GM12892 (cell line): Measurements from ENCODE around the gene NACC2.
"Not testable (repeated sequence)": the region's sequence is repeated elsewhere in the genome, so short reads cannot be mapped to it uniquely, and the experiment has no call there.

Source experiments
- POLR2A ChIP-seq: IDR thresholded peaks from 2 replicates; pipeline ENCODE4 v1.6.1; 2011; ENCODE audit warnings: low read depth, low read length, control low read depth
- POLR2AphosphoS5 ChIP-seq: IDR thresholded peaks from 2 replicates; pipeline ENCODE4 v1.6.1; 2011; ENCODE audit warnings: low read depth, low read length, control low read depth
- TAF1 ChIP-seq: IDR thresholded peaks from 2 replicates; pipeline ENCODE4 v1.6.1; 2011; ENCODE audit warnings: low read depth, mild to moderate bottlenecking, control low read depth, low read length, borderline replicate concordance

DNA sequence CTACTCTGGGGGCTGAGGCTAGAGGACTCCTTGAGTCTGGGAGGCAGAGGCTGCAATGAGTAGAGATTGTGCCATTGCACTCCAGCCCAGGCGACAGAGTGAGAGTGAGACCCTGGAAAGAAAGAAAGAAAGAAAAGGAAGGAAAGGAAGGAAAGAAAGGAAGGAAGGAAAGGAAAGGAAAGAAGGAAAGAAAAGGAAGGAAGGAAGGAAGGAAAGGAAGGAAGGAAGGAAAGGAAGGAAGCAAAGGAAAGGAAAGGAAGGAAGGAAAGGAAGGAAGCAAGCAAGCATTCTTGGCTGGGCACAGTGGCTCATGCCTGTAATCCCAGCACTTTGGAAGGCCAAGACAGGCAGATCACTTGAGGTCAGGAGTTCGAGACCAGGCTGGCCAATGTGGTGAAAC lies 54.2 kb downstream of the NACC2 start:
- not testable (repeated sequence) for TF ChIP-seq POLR2A, TAF1, POLR2AphosphoS5
